Measurements from ENCODE around the gene ZNF385A.

GRCh38 chr12:54358945-54359761, 25.4 kb downstream of the ZNF385A start:
- peak in 1 of 2 donors; percentile 56 for TF ChIP-seq POLR2A (IDR thresholded peaks at IDR 0.05)
- TF ChIP-seq, protein P1, sequence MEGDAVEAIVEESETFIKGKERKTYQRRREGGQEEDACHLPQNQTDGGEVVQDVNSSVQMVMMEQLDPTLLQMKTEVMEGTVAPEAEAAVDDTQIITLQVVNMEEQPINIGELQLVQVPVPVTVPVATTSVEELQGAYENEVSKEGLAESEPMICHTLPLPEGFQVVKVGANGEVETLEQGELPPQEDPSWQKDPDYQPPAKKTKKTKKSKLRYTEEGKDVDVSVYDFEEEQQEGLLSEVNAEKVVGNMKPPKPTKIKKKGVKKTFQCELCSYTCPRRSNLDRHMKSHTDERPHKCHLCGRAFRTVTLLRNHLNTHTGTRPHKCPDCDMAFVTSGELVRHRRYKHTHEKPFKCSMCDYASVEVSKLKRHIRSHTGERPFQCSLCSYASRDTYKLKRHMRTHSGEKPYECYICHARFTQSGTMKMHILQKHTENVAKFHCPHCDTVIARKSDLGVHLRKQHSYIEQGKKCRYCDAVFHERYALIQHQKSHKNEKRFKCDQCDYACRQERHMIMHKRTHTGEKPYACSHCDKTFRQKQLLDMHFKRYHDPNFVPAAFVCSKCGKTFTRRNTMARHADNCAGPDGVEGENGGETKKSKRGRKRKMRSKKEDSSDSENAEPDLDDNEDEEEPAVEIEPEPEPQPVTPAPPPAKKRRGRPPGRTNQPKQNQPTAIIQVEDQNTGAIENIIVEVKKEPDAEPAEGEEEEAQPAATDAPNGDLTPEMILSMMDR (IDR thresholded peaks at IDR 0.05) = no peak

Data from heart left ventricle (tissue), 13 donors.